B cell (primary cell): ENCODE data around the gene SLIT3.

ENCODE experiments used
- CTCF ChIP-seq: fragments of 200-600 bp; IDR thresholded peaks from one replicate; pipeline ENCODE4 v1.8.0; 2022; ENCODE audit warnings: antibody characterized with exemption, mild to moderate bottlenecking
- EZH2 ChIP-seq: IDR thresholded peaks from 2 replicates; pipeline ENCODE4 v1.6.1; 2012; ENCODE audit warnings: borderline replicate concordance, low read depth, mild to moderate bottlenecking, moderate library complexity, low read length; ENCODE audit not compliant: insufficient read depth, poor library complexity, severe bottlenecking

GRCh38 chr5:169243651-169244422 lies 57.1 kb downstream of the SLIT3 start:
- no peak for TF ChIP-seq CTCF
- TF ChIP-seq EZH2 = no peak
